GF-D8 (cell line): ENCODE data around the gene KANSL1.
A peak's percentile ranks its signal among the peaks of the same experiment; 100 is the strongest.

Experiments used
- DNase-seq: peaks from one replicate; lab custom pipeline; 2025; lab: John Stamatoyannopoulos, UW

The KANSL1 gene

DNA sequence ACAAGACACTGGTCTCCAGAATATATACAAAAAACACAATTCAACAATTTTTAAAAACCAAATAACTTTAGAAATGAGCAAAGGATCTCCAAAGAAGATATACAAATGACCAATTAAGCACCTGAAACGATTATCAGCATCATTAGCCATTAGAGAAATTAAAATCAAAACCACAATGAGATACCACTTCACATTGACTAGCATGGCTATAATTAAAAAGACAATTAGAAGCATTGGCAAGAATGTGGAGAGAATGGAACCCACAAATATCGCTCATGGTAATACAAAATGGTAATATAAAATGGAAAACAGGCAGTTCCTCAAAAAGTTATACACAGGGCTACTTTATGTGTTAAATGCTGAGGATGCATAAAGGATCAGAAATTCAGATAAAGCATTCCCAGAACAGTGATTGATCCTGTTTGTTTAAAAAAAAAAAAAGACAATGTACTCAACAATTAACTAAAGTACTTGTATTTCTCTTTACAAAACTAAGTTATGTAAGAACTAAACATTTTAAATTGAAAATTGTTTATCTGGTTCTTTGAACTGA lies 52.5 kb downstream of the KANSL1 start:
- DNase-seq = no peak

GRCh38 chr17:46139432-46140210 lies 53.6 kb downstream of the KANSL1 start:
- no peak for DNase-seq

GRCh38 chr17:46138473-46138872 lies 54.8 kb downstream of the KANSL1 start:
- no peak for DNase-seq

GRCh38 chr17:46136820-46137219 lies 56.4 kb downstream of the KANSL1 start:
- no peak for DNase-seq

DNA sequence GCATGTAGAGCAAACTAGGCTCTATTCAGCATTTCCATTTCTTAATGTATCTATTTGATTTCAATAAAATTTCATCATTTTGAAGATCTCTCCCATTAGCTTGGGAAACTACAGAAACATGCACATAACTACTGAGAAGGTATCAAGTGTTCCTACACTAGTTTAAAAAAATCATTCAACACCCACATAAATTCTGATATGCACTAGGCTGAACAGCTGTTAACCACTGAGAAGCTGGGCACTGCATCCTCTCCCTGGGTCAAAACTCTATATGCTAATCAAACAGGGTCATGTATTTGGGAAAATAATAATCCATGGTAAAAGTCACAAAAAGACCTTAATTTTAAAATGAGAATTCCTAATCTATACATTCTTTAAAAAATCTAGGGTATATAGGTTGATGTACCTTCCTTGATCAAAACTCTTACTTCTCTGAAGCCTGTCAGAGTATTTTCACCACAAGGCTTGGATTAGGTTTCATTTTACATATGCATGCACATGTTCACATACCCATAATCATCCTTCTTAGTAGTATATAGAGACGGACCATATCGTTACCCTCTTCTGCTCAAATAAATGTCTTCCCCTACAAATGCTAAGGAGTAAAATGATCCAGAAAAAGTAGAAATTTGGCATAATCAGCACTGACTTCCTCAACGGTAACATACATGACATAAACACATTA lies 57.2 kb downstream of the KANSL1 start:
- DNase-seq = no peak

- DNase-seq = peak; percentile 43
Observed at GRCh38 chr17:46135126-46135812, 58.0 kb downstream of the KANSL1 start.

DNA sequence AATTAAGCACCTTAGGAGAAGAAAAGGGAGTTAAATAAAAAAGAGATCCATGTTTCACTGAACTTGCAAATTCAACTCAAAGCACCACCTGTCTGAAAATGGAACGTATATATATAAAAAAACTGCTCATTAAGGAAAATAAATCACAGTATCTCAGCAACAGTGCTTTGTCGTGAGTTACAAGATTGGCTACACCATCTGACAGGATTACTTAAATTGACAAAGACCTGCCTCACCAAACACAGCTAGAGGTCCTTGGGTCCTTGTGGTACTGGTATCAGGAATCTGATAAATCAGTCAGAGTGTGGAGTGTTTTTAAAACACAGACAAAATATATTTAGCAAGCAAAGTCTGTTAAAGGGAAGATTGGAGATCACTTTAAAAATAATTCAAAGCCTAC lies 63.9 kb downstream of the KANSL1 start:
- DNase-seq = no peak

GRCh38 chr17:46128453-46128852 lies 64.8 kb downstream of the KANSL1 start:
- DNase-seq = no peak

- DNase-seq = no peak
Observed at GRCh38 chr17:46127524-46127923, 65.7 kb downstream of the KANSL1 start.

DNA sequence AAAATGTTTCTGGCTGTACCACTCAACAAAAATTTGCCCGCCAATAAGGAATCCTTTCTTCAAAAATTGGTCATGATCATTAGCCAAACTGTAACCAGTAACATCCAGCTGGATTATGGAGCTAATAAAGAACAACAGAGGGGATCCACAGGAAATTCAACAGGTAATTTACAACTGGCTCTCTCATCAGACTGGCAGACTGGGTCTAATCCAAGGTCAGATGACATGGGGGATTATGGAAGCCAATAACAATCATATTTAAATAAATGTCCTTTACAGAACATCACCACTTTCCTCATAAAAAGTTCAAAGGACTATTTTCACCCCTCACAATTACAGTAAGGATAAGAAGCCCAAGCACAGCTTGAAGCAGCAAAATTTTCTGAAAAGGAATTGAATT lies 66.4 kb downstream of the KANSL1 start:
- no peak for DNase-seq

GRCh38 chr17:46125831-46126230 lies 67.4 kb downstream of the KANSL1 start:
- no peak for DNase-seq

GRCh38 chr17:46124695-46125592 lies 68.3 kb downstream of the KANSL1 start:
- no peak for DNase-seq

- no peak for DNase-seq
Observed at GRCh38 chr17:46123607-46124006, 69.6 kb downstream of the KANSL1 start.

DNA sequence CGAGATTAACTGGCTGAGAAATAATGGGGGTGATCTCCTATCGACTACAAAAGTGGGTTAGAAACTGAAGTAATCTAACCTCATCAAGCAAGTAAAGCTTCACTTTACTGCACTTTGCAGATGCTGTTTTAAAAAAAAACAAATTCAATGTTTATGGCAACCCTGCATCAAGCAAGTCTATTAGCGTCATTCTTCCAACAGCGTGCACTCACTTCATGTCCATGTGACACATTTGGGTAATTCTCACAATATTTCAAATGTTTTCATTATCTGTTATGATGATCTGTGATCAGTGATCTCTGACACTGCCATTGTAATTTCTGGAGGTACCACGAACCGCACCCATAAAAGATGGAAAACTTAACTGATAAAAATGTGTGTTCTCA lies 70.8 kb downstream of the KANSL1 start:
- no peak for DNase-seq

- no peak for DNase-seq
Observed at GRCh38 chr17:46121841-46122485, 71.3 kb downstream of the KANSL1 start.

GRCh38 chr17:46121165-46121764 lies 72.0 kb downstream of the KANSL1 start:
- DNase-seq = no peak

GRCh38 chr17:46120537-46120936 lies 72.7 kb downstream of the KANSL1 start:
- no peak for DNase-seq

DNA sequence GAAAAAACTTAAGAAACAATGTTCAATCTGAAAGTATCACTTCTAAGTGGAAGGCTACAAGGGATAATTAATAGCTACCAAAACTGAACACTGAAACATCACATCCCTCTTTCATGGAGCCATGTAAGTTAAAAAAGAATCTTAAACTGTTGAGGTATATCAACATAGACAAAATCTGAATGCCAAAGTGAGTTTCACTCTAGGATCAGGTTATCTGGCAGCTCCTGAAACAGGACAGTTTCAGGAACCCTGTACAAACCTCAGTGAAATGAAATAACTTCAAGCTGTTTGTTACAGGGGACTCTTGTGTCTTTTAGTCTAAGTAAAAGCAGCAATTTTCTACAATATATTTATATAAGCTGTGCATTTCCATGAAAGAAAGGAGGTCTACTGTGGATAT lies 73.2 kb downstream of the KANSL1 start:
- no peak for DNase-seq

DNA sequence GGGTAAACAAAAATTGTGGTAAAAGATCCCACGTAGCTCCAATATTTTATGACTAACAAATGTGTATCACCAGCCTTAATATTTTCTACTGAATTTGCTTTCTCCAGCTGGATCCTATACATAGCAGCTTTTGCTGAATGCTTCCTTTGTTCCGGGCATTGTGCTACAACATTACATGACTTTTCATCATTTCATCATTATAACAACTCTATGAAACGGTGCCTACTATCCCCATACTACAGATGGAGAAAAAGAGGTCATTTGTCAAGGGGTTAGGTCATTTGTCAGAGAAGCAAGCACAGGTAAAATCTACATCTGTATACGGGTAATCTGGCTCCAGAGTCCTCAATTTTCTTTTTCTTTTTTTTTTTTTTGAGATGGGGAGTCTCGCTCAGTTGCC lies 74.3 kb downstream of the KANSL1 start:
- no peak for DNase-seq

DNA sequence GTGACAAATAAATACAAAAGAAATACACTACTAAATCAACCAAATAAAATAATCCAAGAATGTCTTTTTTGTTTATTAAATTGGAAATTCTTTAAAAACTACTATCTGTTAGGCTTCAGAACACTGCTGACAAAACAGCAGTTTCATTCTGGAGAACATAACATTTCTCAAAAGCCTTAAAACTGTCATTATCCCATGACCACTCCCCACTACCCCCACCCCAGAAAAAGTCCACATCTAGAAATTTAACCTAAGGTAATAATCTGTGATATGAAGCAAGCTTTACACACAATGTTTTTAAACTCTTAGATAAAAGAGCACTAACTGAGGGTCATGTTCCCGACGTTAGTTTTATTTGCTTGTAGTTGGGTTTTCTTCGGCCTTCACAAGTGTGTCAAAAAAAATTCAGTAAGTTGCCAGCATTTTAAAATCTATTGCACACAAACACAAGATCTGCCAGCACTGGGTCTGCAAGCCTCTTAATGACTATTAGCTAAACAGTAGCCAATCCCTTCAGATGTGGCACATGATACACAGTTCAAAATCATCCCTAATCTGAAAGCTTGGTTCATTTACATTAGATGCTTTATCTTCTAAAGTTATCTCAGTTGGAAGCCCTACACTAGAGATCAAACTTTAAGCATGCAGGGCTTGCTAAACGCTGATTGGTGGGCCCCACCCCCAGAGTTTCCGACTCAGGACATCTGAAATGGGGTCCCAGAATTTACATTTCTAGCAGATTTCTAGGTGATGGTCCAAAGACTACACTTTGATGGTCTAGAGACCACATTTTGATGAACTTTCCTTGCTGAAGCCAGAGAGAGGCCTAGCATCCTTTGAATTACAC lies 75.2 kb downstream of the KANSL1 start:
- no peak for DNase-seq
